ENCODE measurements around the gene FAM72D.
"Not testable (repeated sequence)": the region's sequence is repeated elsewhere in the genome, so short reads cannot be mapped to it uniquely, and the experiment has no call there.

FAM72D gene

DNA sequence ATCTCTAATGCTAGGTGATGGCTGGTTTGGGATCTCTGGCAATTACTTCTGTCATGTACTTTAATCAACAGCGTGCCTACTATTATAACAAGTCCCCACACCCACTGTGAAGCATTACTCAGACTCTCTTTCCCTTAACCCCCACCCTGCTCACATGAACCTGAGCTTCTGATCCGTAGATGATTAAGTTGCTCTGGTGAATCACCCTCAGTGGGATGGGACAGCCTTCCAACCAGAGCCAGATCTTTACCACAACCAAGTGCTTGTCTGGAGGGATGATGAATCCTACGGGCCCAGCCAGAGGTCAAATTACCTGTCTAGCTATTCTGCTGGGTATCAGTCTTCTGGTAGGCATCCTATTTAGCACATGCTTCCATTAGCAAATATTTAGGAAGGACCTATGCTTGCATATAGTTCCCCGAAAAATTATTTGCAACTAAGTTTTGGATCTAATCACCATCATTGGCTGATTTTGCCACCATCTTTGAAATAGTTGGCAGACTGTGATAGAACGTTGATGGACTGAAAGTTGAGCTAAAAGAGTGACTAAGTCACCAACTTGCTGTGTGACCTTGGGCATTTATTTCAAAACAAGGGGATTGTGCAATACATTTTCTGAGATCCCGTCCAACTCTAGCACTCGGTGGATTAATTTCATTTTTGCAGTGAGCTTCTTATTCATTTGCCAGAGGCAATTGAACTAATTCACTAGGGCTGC is 26.7 kb downstream of the FAM72D start:
- H3K4me1 Mint-ChIP-seq (ENCODE audit: low read depth); H3K4me3 Mint-ChIP-seq: not testable (repeated sequence)

DNA sequence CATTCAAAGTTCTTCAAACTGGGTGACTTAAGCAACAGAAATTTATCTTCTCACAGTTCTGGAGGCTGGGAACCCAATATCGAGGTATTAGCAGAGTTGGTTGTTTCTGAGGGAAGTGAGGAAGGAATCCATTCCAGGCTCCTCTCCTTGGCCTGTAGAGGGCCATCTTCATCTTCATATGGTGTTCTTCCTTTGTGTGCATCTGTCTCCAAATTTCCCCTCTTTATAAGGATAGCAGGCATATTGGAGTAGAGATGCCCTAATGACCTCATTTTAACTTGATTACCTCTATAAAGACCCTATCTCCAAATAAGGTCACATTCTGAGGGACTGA is 27.3 kb downstream of the FAM72D start:
- H3K36me3 Mint-ChIP-seq (ENCODE audit: low read depth); H3K9me3 Mint-ChIP-seq; H3K4me3 Mint-ChIP-seq; H3K4me1 Mint-ChIP-seq (ENCODE audit: low read depth); H3K27ac Mint-ChIP-seq; H3K27me3 Mint-ChIP-seq: not testable (repeated sequence)

More for the DNA sequence above, 26.7 kb downstream of the FAM72D start:
- not testable (repeated sequence) for H3K27ac Mint-ChIP-seq; H3K9me3 Mint-ChIP-seq; H3K27me3 Mint-ChIP-seq; H3K36me3 Mint-ChIP-seq (ENCODE audit: low read depth)

DNA sequence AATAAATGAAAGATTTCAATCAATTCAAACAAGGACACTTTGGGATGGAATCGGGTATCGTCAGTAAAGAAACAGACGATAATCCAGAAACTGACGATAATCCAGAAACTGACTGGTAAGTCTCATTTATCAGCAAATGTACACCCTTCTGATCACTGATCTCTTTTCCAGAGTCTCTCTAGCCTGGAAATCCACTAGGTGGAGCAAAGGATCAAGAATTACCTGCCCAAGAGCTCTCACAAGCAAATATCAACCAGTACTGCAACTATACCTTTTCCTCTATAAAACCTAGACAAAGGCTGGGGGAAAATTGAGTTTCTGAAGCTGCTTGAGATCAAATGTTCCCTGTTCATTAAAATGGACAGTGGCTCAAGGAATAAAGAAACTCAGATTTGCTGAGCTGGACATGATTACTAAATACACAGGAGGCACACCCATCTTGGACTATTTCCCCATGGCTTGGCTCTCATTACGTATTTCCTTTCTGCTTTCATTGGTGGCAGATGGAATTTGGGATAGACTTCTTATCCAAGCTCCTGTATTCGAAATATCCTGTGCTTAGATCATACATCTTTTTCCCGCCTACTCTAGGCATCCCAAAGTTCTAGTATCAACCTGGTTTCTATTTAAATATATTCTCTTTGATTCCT is 28.3 kb downstream of the FAM72D start:
- not testable (repeated sequence) for H3K36me3 Mint-ChIP-seq (ENCODE audit: low read depth); H3K4me1 Mint-ChIP-seq (ENCODE audit: low read depth); H3K4me3 Mint-ChIP-seq; H3K27me3 Mint-ChIP-seq; H3K9me3 Mint-ChIP-seq; H3K27ac Mint-ChIP-seq

DNA sequence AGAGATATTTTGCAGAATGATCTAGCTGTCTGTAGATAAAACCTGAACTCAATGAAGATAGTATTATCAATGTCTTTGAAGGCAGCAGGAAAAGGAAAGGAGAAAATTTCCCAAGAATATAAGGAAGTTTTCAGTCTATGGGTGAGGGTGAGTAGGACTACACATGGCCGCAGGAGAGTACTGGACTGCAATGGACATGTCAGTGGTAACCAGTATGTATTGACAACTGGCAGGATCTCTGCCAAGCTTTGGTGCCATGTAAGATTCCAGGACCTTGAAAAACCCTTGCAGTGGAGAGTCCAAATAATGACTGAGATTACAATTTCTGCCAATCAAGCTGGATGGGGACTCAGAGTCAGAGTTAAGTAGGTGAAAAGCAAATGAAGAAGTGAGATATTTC is 29.3 kb downstream of the FAM72D start:
- H3K27ac Mint-ChIP-seq; H3K27me3 Mint-ChIP-seq; H3K4me3 Mint-ChIP-seq; H3K36me3 Mint-ChIP-seq (ENCODE audit: low read depth); H3K4me1 Mint-ChIP-seq (ENCODE audit: low read depth); H3K9me3 Mint-ChIP-seq: not testable (repeated sequence)

DNA sequence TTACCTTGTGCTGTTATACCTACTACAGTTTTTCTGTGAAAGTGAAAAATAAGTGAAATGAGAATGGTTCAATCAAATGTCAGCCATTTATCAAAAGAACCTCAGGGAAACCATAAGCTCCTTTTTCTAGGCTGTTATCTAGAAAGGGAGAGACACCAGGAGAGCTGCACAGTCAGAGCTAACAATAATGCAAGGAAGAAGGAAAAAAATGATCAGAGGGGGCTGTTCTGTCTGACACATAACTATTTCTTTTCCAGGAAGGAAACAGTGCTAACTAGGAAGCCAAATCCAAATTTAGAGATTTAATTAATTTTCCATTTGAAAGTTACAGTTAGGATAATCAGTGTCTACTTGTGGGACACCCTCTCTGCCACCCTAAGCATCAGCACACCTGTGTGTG is 31.4 kb downstream of the FAM72D start:
- not testable (repeated sequence) for H3K4me3 Mint-ChIP-seq; H3K36me3 Mint-ChIP-seq (ENCODE audit: low read depth); H3K4me1 Mint-ChIP-seq (ENCODE audit: low read depth); H3K27me3 Mint-ChIP-seq; H3K27ac Mint-ChIP-seq; H3K9me3 Mint-ChIP-seq

DNA sequence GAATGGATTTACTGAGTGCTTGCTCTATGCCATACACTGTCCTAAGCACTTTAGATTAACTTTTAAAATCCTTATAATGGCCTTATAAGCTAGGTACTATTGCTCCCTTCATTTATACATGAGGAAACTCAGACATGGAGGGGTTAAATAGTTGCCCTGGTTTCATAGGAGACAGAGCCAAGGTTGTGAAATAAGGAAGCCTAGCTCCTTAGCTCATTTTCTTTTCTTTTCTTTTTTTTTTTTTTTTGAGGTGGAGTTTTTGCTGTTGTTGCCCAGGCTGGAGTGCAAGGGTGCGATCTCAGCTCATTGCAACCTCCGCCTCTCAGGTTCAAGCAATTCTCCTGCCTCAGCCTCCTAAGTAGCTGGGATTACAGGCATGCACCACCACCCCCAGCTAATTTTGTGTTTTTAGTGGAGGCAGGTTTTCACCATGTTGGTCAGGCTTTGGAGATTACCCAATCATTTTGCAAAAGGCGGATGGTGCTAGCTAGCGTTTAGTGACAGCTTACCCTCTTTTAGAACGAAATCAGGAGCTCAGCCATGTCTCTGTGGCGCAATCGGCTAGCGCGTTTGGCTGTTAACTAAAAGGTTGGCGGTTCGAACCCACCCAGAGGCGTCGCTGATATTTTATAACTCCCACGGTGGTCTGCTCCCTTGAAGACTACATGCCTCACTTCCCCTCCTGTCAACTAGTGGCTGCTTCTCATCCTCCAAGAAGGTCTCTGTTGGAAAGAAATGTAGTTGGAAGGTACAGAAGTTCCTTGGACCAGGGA is 33.1 kb downstream of the FAM72D start:
- not testable (repeated sequence) for H3K9me3 Mint-ChIP-seq, H3K27ac Mint-ChIP-seq

DNA sequence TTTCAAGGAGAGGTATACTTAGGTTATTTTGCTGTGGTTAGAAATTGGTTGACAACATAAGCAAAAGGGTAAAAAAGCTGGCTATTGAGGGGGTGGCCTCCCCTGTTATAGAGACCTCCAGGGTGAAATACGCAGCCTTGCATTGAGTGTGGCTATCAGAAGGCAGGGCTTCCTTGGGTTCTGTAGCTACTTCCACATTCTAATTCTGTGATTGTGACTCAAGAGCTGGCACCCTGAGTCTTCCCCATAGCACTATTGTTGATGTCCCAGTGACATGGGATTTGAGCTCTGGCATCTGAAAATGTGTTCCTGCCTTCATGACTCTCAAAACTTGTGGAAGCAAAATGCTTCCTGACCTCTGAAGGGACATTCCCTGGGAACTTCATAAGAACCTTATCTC is 38.7 kb downstream of the FAM72D start:
- not testable (repeated sequence) for H3K27ac Mint-ChIP-seq

More for the DNA sequence above, 33.1 kb downstream of the FAM72D start:
- not testable (repeated sequence) for H3K4me1 Mint-ChIP-seq (ENCODE audit: low read depth); H3K36me3 Mint-ChIP-seq (ENCODE audit: low read depth); H3K4me3 Mint-ChIP-seq; H3K27me3 Mint-ChIP-seq

DNA sequence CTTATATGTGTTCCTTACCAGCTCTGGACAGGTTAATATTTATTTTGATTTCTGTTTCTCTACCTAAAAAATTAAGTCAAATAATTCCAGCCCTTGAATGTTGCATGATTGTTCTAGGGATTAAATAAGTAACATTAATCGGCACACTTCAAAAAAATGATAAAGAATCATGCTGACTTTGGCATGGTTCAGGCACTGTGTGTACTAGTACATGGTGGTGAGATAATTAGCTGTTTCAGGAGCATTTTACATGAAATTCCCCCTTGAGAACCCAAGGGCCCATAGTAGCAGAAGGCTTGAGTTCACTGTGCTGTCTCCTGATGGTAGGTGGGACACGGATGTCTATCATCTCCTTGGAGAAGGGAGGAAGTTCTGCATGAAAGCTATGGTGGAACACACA is 44.8 kb downstream of the FAM72D start:
- not testable (repeated sequence) for H3K36me3 Mint-ChIP-seq (ENCODE audit: low read depth); H3K4me1 Mint-ChIP-seq (ENCODE audit: low read depth); H3K27ac Mint-ChIP-seq; H3K27me3 Mint-ChIP-seq; H3K9me3 Mint-ChIP-seq; H3K4me3 Mint-ChIP-seq

More for the DNA sequence above, 38.7 kb downstream of the FAM72D start:
- H3K9me3 Mint-ChIP-seq; H3K4me1 Mint-ChIP-seq (ENCODE audit: low read depth); H3K4me3 Mint-ChIP-seq; H3K27me3 Mint-ChIP-seq; H3K36me3 Mint-ChIP-seq (ENCODE audit: low read depth): not testable (repeated sequence)

DNA sequence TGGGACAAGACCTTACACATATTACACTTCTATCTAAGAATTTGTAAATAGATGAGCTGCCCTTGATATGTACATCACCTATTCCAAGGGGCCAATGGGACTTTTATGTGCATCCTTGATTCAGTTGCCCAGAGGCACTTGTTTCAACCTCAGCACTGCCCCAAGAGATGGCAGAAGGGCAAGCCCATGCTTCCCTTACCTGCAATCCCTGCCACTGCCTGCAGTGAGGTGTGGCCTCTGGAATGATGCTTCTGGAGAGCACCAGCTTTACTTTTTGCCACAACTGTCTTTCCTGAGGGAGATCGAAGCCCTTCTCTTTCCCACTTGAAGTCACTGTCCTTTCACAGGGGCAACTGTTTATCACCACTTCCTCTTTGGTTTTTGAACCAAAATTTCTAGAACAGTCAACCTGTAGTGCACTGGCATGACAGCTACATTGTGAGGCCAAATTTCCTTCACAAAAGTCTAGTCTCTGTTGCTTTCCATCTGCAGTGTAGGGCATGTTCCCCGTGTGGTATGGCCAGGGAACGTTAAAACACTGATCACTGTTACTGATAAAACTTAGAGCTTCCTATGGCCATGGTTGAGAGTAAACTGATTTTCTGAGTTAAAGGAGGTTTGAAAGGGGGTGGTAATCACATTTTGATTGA is 48.6 kb downstream of the FAM72D start:
- H3K4me1 Mint-ChIP-seq (ENCODE audit: low read depth); H3K9me3 Mint-ChIP-seq; H3K27ac Mint-ChIP-seq; H3K27me3 Mint-ChIP-seq; H3K4me3 Mint-ChIP-seq; H3K36me3 Mint-ChIP-seq (ENCODE audit: low read depth): not testable (repeated sequence)

DNA sequence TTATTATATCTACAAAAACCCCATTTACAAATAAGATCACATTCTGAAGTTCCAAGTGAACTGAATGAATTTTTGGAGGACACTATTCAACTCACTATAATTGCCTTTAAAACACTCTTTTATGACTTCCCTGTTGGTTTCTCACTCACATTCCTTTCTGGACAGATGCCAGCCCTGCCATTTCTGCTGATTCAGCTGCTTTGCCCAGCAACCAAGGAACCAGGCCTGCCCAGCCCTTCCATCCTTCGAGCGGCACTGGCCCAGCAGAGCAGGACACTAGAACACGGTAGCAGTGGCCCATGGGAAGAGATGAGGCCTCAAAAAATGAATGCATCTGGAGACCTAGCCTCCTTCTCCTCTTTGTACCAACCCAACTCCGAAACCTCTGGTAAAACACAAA is 50.5 kb downstream of the FAM72D start:
- not testable (repeated sequence) for H3K27ac Mint-ChIP-seq; H3K36me3 Mint-ChIP-seq (ENCODE audit: low read depth); H3K4me1 Mint-ChIP-seq (ENCODE audit: low read depth); H3K27me3 Mint-ChIP-seq; H3K4me3 Mint-ChIP-seq; H3K9me3 Mint-ChIP-seq

DNA sequence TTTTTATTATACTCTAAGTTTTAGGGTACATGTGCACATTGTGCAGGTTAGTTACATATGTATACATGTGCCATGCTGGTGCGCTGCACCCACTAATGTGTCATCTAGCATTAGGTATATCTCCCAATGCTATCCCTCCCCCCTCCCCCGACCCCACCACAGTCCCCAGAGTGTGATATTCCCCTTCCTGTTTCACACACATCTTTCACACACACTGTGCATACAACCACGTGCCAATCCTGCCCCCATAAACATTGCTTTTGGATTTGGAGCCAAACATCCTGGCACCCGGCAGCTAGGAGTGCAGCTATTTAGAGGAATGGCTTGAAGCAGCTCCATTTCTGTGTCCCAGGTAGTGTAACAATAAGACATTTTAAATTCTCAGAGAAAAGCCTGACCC is 51.4 kb downstream of the FAM72D start:
- not testable (repeated sequence) for H3K4me1 Mint-ChIP-seq (ENCODE audit: low read depth); H3K9me3 Mint-ChIP-seq; H3K27ac Mint-ChIP-seq; H3K27me3 Mint-ChIP-seq; H3K4me3 Mint-ChIP-seq; H3K36me3 Mint-ChIP-seq (ENCODE audit: low read depth)

DNA sequence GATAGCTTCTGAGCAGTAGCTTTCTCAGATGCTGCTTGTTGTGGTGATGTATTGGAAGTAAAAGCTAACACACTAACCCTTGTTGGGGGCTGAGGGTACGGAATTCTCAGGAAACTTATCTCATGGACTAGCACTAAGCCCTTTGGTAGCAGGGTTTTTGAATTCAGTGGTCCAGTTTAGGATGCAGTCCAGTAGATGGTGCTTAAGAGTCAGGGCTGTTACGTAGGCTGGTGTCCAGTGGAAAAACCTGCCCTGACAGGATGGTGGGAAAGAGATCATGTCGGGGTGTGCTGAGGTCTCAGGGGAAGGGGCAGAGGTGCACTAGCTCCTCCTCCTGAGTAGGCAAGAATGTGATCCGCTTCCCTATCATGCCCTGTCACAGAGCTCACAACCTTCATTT is 59.6 kb downstream of the FAM72D start:
- not testable (repeated sequence) for H3K9me3 Mint-ChIP-seq; H3K27me3 Mint-ChIP-seq; H3K27ac Mint-ChIP-seq; H3K36me3 Mint-ChIP-seq (ENCODE audit: low read depth); H3K4me3 Mint-ChIP-seq; H3K4me1 Mint-ChIP-seq (ENCODE audit: low read depth)

DNA sequence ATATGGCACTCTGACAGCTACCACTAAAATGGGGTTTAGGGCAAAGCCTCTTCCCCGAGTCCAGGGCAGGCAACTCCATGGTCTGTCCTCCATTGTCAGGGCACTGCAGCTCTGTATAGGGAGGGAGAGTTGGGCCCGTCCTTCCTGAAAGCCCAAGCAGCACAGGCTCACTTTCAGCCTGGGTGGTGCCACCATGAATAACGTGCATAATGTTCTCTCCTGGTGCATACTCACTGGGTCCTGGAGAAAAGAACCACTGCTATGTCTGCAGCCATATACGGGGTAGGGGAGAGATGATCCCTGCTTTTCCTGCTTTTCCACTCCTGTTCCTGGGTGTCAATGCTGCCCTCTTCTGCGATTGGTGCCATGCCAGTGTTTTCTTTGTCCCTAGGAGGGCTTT is 60.1 kb downstream of the FAM72D start:
- H3K9me3 Mint-ChIP-seq; H3K27me3 Mint-ChIP-seq; H3K4me1 Mint-ChIP-seq (ENCODE audit: low read depth); H3K36me3 Mint-ChIP-seq (ENCODE audit: low read depth); H3K4me3 Mint-ChIP-seq; H3K27ac Mint-ChIP-seq: not testable (repeated sequence)

DNA sequence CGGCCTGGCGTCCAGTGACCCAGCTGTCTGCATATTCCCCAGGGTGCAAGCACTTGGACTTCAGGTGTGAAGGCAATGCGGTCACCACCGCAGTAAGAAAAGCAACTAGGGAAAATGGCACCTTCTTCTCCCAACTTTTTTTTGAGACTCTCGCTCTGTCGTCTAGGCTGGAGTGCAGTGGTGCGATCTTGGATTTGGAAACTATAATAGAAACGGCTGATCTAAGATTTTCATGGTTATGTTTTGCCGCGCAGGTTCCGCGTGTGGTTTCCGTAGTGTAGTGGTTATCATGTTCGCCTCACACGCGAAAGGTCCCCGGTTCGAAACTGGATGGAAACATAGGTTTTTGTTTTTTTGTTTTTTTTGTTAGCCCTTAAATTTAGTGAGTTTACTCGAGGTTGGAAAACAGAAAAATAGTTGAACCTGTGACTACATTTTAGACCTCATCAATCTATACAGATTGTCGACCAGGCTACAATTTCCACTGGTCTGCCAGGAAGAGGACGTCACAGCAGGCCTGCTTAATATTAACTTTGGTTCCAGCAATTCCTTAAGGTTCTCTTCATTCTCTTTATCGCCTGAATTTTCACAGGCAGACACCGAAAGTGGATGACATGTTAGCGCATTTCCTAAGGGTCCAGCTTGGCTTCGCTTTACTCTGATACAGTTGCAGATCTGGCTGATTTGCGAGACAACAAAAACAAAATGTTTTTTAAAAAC is 61.3 kb downstream of the FAM72D start:
- Mint-ChIP-seq H3K27ac (peak overlapping the region; percentile 90), H3K4me3 (peak overlapping the region; percentile 78)
- H3K27me3 Mint-ChIP-seq; H3K4me1 Mint-ChIP-seq (ENCODE audit: low read depth); H3K36me3 Mint-ChIP-seq (ENCODE audit: low read depth); H3K9me3 Mint-ChIP-seq: not testable (repeated sequence)

DNA sequence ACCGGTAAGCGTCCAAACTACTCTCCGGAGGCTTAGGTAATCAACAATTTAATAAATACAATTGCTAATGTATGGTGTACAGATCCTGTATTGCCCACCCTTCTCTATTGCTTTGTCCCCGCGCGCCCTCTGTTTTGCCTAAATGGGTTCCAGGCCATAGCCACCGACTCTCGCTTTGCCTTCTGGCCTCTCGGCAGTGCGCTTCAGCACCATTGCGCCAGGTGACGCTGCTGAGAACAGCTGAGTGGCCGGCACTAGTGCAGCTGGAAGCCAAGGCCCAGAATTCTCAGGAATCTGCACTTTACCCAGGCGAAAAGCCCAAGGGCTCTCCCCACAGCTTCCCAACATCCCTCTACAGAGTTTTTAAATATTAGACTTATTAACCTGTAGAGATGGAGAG is 61.9 kb downstream of the FAM72D start:
- not testable (repeated sequence) for H3K27me3 Mint-ChIP-seq; H3K4me1 Mint-ChIP-seq (ENCODE audit: low read depth); H3K9me3 Mint-ChIP-seq; H3K4me3 Mint-ChIP-seq; H3K27ac Mint-ChIP-seq; H3K36me3 Mint-ChIP-seq (ENCODE audit: low read depth)

All from stimulated activated naive CD8-positive, alpha-beta T cell treated with anti-CD3 and anti-CD28 coated beads, Interleukin-15, Interleukin-2, amounts not matched to agents 100 ng/mL and 50 ng/mL, for 24 hours (primary cell).